Neural progenitor cell (in vitro differentiated cells): ENCODE measurements around the gene CCNG2. TPM values are rescaled to one million over a fixed set of nuclear protein-coding genes. Genes with fewer than 3 reads are reported as not detected.

Experiments used
- DNase-seq: peaks from one replicate; pipeline ENCODE4 v3.0.0-alpha.2; 2016; ENCODE audit warnings: low spot score
- H2AFZ ChIP-seq: fragments of 200-600 bp; sonication (generic); replicated peaks from 2 replicates; pipeline ENCODE4 v1.6.1; 2016; ENCODE audit warnings: antibody characterized with exemption
- H3F3A ChIP-seq: fragments of 200-600 bp; sonication (generic); 2 replicates; pipeline ENCODE4 v1.6.1; 2016; ENCODE audit warnings: antibody characterized with exemption, low read depth
- H3K27ac ChIP-seq: fragments of 200-600 bp; sonication (generic); 2 replicates; pipeline ENCODE4 v1.5.1; 2016; ENCODE audit warnings: mild to moderate bottlenecking
- H3K27me3 ChIP-seq: fragments of 200-600 bp; sonication (generic); 2 replicates; pipeline ENCODE4 v1.6.1; 2016; ENCODE audit warnings: mild to moderate bottlenecking, moderate library complexity
- H3K36me3 ChIP-seq: fragments of 200-600 bp; sonication (generic); 2 replicates; pipeline ENCODE4 v1.5.1; 2016
- H3K4me1 ChIP-seq: fragments of 200-600 bp; sonication (generic); 2 replicates; pipeline ENCODE4 v1.6.1; 2016; ENCODE audit warnings: mixed run types
- H3K4me2 ChIP-seq: fragments of 200-600 bp; sonication (generic); 2 replicates; pipeline ENCODE4 v1.6.1; 2016
- H3K4me3 ChIP-seq: fragments of 200-600 bp; sonication (generic); 2 replicates; pipeline ENCODE4 v1.5.1; 2016
- H3K79me2 ChIP-seq: fragments of 200-600 bp; sonication (generic); 2 replicates; pipeline ENCODE4 v1.6.1; 2016; ENCODE audit warnings: low read depth
- H3K9ac ChIP-seq: fragments of 200-600 bp; sonication (generic); 2 replicates; pipeline ENCODE4 v1.6.1; 2016
- H3K9me3 ChIP-seq: fragments of 200-600 bp; sonication (generic); 2 replicates; pipeline ENCODE4 v1.5.1; 2016; ENCODE audit warnings: low read depth
- H4K20me1 ChIP-seq: fragments of 200-600 bp; sonication (generic); 2 replicates; pipeline ENCODE4 v1.6.1; 2016; ENCODE audit warnings: low read depth
- H3K27ac Mint-ChIP-seq: 3 replicates; pipeline ENCODE4 v1.8.0; 2021; ENCODE audit warnings: mixed read lengths
- H3K27me3 Mint-ChIP-seq: 2 replicates; pipeline ENCODE4 v1.8.0; 2022; ENCODE audit warnings: low read depth, mild to moderate bottlenecking, inconsistent platforms, moderate library complexity, mixed read lengths; ENCODE audit not compliant: insufficient read depth
- H3K36me3 Mint-ChIP-seq: 3 replicates; pipeline ENCODE4 v1.8.0; 2021; ENCODE audit warnings: mixed read lengths
- H3K4me1 Mint-ChIP-seq: 3 replicates; pipeline ENCODE4 v1.8.0; 2021; ENCODE audit warnings: mixed read lengths
- H3K4me3 Mint-ChIP-seq: 3 replicates; pipeline ENCODE4 v1.8.0; 2021; ENCODE audit warnings: mild to moderate bottlenecking, moderate library complexity, mixed read lengths
- H3K9me3 Mint-ChIP-seq: 3 replicates; pipeline ENCODE4 v1.8.0; 2020; ENCODE audit warnings: mixed read lengths
- CTCF ChIP-seq: fragments of 200-600 bp; sonication (generic); IDR thresholded peaks from 2 replicates; pipeline ENCODE4 v1.5.1; 2017; ENCODE audit warnings: antibody characterized with exemption, mild to moderate bottlenecking
- EZH2 ChIP-seq: fragments of 200-600 bp; sonication (generic); IDR thresholded peaks from 2 replicates; pipeline ENCODE4 v1.6.1; 2017; ENCODE audit warnings: antibody characterized with exemption, mild to moderate bottlenecking, moderate library complexity
- EZH2phosphoT487 ChIP-seq: fragments of 200-600 bp; sonication (generic); IDR thresholded peaks from 2 replicates; pipeline ENCODE4 v1.6.1; 2017; ENCODE audit warnings: antibody characterized with exemption
- total RNA-seq: library from RNA; depleted of rRNA; stranded (reverse); fragments of >200 nt; gene quantifications from 2 replicates; pipeline ENCODE4 v1.2.3, GENCODE V29; 2015; ENCODE audit warnings: low replicate concordance

The CCNG2 gene
- total RNA-seq, 1 donor from 2014 or later: 366 TPM

- TF ChIP-seq EZH2 (no peak), EZH2phosphoT487 (no peak), CTCF (no peak)
- H4K20me1 ChIP-seq: peaks cover 36% of the 10 kb centered on the region
- H3K9ac ChIP-seq: peak overlapping the region; percentile 14
- H3K4me1 Mint-ChIP-seq: peaks cover 64% of the 10 kb centered on the region
- peaks cover 52% of the 10 kb centered on the region for H3K79me2 ChIP-seq
- peaks cover 25% of the 10 kb centered on the region for H3K36me3 ChIP-seq
- H3K4me3 ChIP-seq: peak overlapping the region; percentile 80
- H3K36me3 Mint-ChIP-seq: peaks cover 16% of the 10 kb centered on the region
- peaks cover 15% of the 10 kb centered on the region for H3K27me3 Mint-ChIP-seq
- H3K9me3 Mint-ChIP-seq: no peaks in the 10 kb centered on the region
- H3K9me3 ChIP-seq: no peaks in the 10 kb centered on the region
- peaks cover 50% of the 10 kb centered on the region for H3F3A ChIP-seq
- H3K27ac ChIP-seq: peak overlapping the region; percentile 87
- no peak for DNase-seq
- no peaks in the 10 kb centered on the region for H3K27me3 ChIP-seq
- H3K4me2 ChIP-seq: peak overlapping the region; percentile 89
- H3K4me3 Mint-ChIP-seq: peak overlapping the region; percentile 99
- peaks cover 59% of the 10 kb centered on the region for H3K4me1 ChIP-seq
- H3K27ac Mint-ChIP-seq: peak overlapping the region; percentile 100
- H2AFZ ChIP-seq: peak overlapping the region; percentile 18
Measured at GRCh38 chr4:77155631-77156452, 1.2 kb upstream of the CCNG2 start.

- Histone ChIP-seq H3K4me3 (peak overlapping the region; percentile 80), H3K9me3 (no peaks in the 10 kb centered on the region), H2AFZ (peak overlapping the region; percentile 94), H3K4me2 (peak overlapping the region; percentile 93), H4K20me1 (peaks cover 43% of the 10 kb centered on the region), H3K27ac (peak overlapping the region; percentile 100), H3K27me3 (no peaks in the 10 kb centered on the region), H3K4me1 (peaks cover 66% of the 10 kb centered on the region), H3K36me3 (peaks cover 30% of the 10 kb centered on the region), H3K79me2 (peaks cover 59% of the 10 kb centered on the region), H3K9ac (peak overlapping the region; percentile 99), H3F3A (peaks cover 54% of the 10 kb centered on the region)
- Mint-ChIP-seq H3K27me3 (peaks cover 15% of the 10 kb centered on the region), H3K36me3 (peaks cover 17% of the 10 kb centered on the region), H3K27ac (peak overlapping the region; percentile 100), H3K4me3 (peak overlapping the region; percentile 99), H3K9me3 (no peaks in the 10 kb centered on the region), H3K4me1 (peaks cover 64% of the 10 kb centered on the region)
- TF ChIP-seq EZH2phosphoT487: no peak
- no peak for TF ChIP-seq CTCF
- no peak for TF ChIP-seq EZH2
- peak; percentile 99 for DNase-seq
Measured at GRCh38 chr4:77156533-77156911, 485 bp upstream of the CCNG2 start.

- peak overlapping the region; percentile 100 for H3K27ac ChIP-seq
- H3K9me3 Mint-ChIP-seq: no peaks in the 10 kb centered on the region
- peak overlapping the region; percentile 80 for H3K4me3 ChIP-seq
- H3K36me3 Mint-ChIP-seq: peaks cover 28% of the 10 kb centered on the region
- peak overlapping the region; percentile 76 for H3K27ac Mint-ChIP-seq
- H2AFZ ChIP-seq: no peak overlapping the region
- DNase-seq: peak; percentile 97
- H3K27me3 ChIP-seq: no peaks in the 10 kb centered on the region
- peak overlapping the region; percentile 99 for H3K9ac ChIP-seq
- H3K36me3 ChIP-seq: peaks cover 36% of the 10 kb centered on the region
- H3K4me1 ChIP-seq: peaks cover 67% of the 10 kb centered on the region
- peaks cover 64% of the 10 kb centered on the region for H3K4me1 Mint-ChIP-seq
- H3K27me3 Mint-ChIP-seq: peaks cover 15% of the 10 kb centered on the region
- no peaks in the 10 kb centered on the region for H3K9me3 ChIP-seq
- H3K4me2 ChIP-seq: peak overlapping the region; percentile 93
- H3K79me2 ChIP-seq: peaks cover 73% of the 10 kb centered on the region
- peaks cover 69% of the 10 kb centered on the region for H3F3A ChIP-seq
- H3K4me3 Mint-ChIP-seq: peak overlapping the region; percentile 99
- TF ChIP-seq EZH2: no peak
- no peak for TF ChIP-seq CTCF
- no peak for TF ChIP-seq EZH2phosphoT487
- peaks cover 57% of the 10 kb centered on the region for H4K20me1 ChIP-seq
Measured at GRCh38 chr4:77157859-77158486, 966 bp downstream of the CCNG2 start.
